ENCODE data around the gene ADCY7.

GRCh38 chr16:50334106-50334975, 68.0 kb downstream of the ADCY7 start:
- TF ChIP-seq CTCF (IDR thresholded peaks at IDR 0.05) = no peak
- no peak for TF ChIP-seq POLR2A (IDR thresholded peaks at IDR 0.05)
